Astrocyte (in vitro differentiated cells and primary cell): ENCODE results near the gene DNAJC4. TPM values are rescaled to one million over a fixed set of nuclear protein-coding genes. Genes with fewer than 3 reads are reported as not detected.

Source experiments
- DNase-seq: peaks from one replicate; pipeline ENCODE4 v3.0.0-alpha.2; 2010; ENCODE audit warnings: low read depth
- FAIRE-seq: peaks from 2 replicates; lab custom pipeline; 2011; peaks lifted over from hg19 to GRCh38; lab: Jason Lieb, UNC
- H2AFZ ChIP-seq: 2 replicates; pipeline ENCODE4 v1.6.0; 2012; ENCODE audit warnings: low read depth, low read length, inconsistent platforms
- H3K27ac ChIP-seq: 2 replicates; pipeline ENCODE4 v1.5.1; 2011; ENCODE audit warnings: low read depth, low read length, inconsistent platforms
- H3K27me3 ChIP-seq: 2 replicates; pipeline ENCODE4 v1.6.0; 2011; ENCODE audit warnings: low read length, inconsistent platforms; ENCODE audit not compliant: insufficient read depth
- H3K36me3 ChIP-seq: 2 replicates; pipeline ENCODE4 v1.5.1; 2011; ENCODE audit warnings: low read length, inconsistent platforms; ENCODE audit not compliant: insufficient read depth
- H3K4me1 ChIP-seq: 2 replicates; pipeline ENCODE4 v1.5.1; 2011; ENCODE audit warnings: low read length, inconsistent platforms; ENCODE audit not compliant: insufficient read depth
- H3K4me2 ChIP-seq: 2 replicates; pipeline ENCODE4 v1.6.0; 2012; ENCODE audit warnings: low read length, inconsistent platforms
- H3K4me3 ChIP-seq: 2 replicates; pipeline ENCODE4 v1.5.1; 2011; ENCODE audit warnings: low read depth, mild to moderate bottlenecking, low read length, inconsistent platforms; ENCODE audit not compliant: insufficient read depth
- H3K79me2 ChIP-seq: 2 replicates; pipeline ENCODE4 v1.6.0; 2012; ENCODE audit warnings: mild to moderate bottlenecking, low read length, inconsistent platforms; ENCODE audit not compliant: insufficient read depth
- H3K9ac ChIP-seq: 2 replicates; pipeline ENCODE4 v1.6.0; 2012; ENCODE audit warnings: mild to moderate bottlenecking, low read length, inconsistent platforms
- H3K9me3 ChIP-seq: 2 replicates; pipeline ENCODE4 v1.5.1; 2012; ENCODE audit warnings: low read depth, mild to moderate bottlenecking, low read length, inconsistent platforms; ENCODE audit not compliant: insufficient read depth
- H4K20me1 ChIP-seq: 2 replicates; pipeline ENCODE4 v1.6.0; 2012; ENCODE audit warnings: low read length, inconsistent platforms; ENCODE audit not compliant: insufficient read depth
- H3K27ac Mint-ChIP-seq: one replicate; pipeline ENCODE4 v1.8.0; 2021; ENCODE audit warnings: mild to moderate bottlenecking, mixed read lengths; ENCODE audit not compliant: unreplicated experiment
- H3K27me3 Mint-ChIP-seq: one replicate; pipeline ENCODE4 v1.8.0; 2021; ENCODE audit warnings: low read depth, mixed read lengths; ENCODE audit not compliant: unreplicated experiment
- H3K36me3 Mint-ChIP-seq: one replicate; pipeline ENCODE4 v1.8.0; 2021; ENCODE audit warnings: low read depth, mixed read lengths; ENCODE audit not compliant: unreplicated experiment
- H3K4me1 Mint-ChIP-seq: one replicate; pipeline ENCODE4 v1.8.0; 2021; ENCODE audit warnings: low read depth, mixed read lengths; ENCODE audit not compliant: unreplicated experiment
- H3K4me3 Mint-ChIP-seq: one replicate; pipeline ENCODE4 v1.8.0; 2021; ENCODE audit warnings: mild to moderate bottlenecking, moderate library complexity, mixed read lengths; ENCODE audit not compliant: unreplicated experiment
- H3K9me3 Mint-ChIP-seq: one replicate; pipeline ENCODE4 v1.8.0; 2021; ENCODE audit warnings: mild to moderate bottlenecking, mixed read lengths; ENCODE audit not compliant: unreplicated experiment
- EZH2 ChIP-seq: IDR thresholded peaks from 2 replicates; pipeline ENCODE4 v1.6.1; 2012; ENCODE audit warnings: mild to moderate bottlenecking, low read length, inconsistent platforms; ENCODE audit not compliant: insufficient read depth
- total RNA-seq: library from RNA; stranded (reverse); gene quantifications from 2 replicates; pipeline ENCODE4 v1.2.1, GENCODE V29; 2021
- TF ChIP-seq, protein P1 (sequence below): IDR thresholded peaks from 2 replicates; pipeline ENCODE4 v1.5.1; 2011; ENCODE audit warnings: low read depth, mild to moderate bottlenecking, inconsistent platforms, low read length, moderate library complexity; ENCODE audit not compliant: insufficient read depth

Gene DNAJC4
- total RNA-seq, 1 donor from 2014 or later: 23.8 TPM

DNA sequence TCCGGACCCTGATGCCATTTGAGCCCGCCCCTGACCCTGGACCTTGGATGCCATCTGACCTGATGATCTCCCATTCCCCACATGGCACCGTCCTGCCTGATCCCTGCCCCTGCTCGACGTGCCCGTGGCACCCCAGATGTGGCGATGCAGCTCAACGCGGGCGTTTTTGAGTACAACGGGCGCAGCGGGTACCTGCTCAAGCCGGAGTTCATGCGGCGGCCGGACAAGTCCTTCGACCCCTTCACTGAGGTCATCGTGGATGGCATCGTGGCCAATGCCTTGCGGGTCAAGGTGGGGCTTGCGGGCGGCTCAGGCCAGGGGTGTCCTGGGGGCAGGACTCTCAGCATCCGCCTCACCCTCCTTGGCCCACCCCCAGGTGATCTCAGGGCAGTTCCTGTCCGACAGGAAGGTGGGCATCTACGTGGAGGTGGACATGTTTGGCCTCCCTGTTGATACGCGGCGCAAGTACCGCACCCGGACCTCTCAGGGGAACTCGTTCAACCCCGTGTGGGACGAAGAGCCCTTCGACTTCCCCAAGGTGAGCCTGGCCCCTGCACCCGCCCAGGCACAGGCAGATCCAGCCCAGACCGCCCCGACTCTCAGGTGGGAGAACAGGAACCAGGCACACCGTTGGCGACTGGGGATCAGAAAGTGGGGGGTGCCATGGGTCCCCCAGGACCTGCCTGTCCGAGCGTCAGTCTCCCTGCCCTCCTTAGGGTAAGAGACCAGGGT lies 32.1 kb downstream of the DNAJC4 start:
- peaks cover 2% of the 10 kb centered on the region for H3K9me3 Mint-ChIP-seq
- Histone ChIP-seq H3K27me3 (no peaks in the 10 kb centered on the region), H3K9me3 (no peaks in the 10 kb centered on the region), H3K36me3 (peaks cover 21% of the 10 kb centered on the region), H3K4me1 (peaks cover 19% of the 10 kb centered on the region), H3K4me3 (no peak overlapping the region), H3K9ac (peak overlapping the region; percentile 47), H4K20me1 (peaks cover 34% of the 10 kb centered on the region), H3K4me2 (peak overlapping the region; percentile 36), H3K27ac (peak overlapping the region; percentile 34), H3K79me2 (no peaks in the 10 kb centered on the region), H2AFZ (no peak overlapping the region)
- no peaks in the 10 kb centered on the region for H3K27me3 Mint-ChIP-seq
- DNase-seq (no peak), FAIRE-seq (no peak)
- peaks cover 28% of the 10 kb centered on the region for H3K36me3 Mint-ChIP-seq
- H3K4me3 Mint-ChIP-seq: no peak overlapping the region
- H3K27ac Mint-ChIP-seq: peak overlapping the region; percentile 91
- TF ChIP-seq, protein P1, sequence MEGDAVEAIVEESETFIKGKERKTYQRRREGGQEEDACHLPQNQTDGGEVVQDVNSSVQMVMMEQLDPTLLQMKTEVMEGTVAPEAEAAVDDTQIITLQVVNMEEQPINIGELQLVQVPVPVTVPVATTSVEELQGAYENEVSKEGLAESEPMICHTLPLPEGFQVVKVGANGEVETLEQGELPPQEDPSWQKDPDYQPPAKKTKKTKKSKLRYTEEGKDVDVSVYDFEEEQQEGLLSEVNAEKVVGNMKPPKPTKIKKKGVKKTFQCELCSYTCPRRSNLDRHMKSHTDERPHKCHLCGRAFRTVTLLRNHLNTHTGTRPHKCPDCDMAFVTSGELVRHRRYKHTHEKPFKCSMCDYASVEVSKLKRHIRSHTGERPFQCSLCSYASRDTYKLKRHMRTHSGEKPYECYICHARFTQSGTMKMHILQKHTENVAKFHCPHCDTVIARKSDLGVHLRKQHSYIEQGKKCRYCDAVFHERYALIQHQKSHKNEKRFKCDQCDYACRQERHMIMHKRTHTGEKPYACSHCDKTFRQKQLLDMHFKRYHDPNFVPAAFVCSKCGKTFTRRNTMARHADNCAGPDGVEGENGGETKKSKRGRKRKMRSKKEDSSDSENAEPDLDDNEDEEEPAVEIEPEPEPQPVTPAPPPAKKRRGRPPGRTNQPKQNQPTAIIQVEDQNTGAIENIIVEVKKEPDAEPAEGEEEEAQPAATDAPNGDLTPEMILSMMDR: no peak
- no peak for TF ChIP-seq EZH2
- H3K4me1 Mint-ChIP-seq: peaks cover 11% of the 10 kb centered on the region

DNA sequence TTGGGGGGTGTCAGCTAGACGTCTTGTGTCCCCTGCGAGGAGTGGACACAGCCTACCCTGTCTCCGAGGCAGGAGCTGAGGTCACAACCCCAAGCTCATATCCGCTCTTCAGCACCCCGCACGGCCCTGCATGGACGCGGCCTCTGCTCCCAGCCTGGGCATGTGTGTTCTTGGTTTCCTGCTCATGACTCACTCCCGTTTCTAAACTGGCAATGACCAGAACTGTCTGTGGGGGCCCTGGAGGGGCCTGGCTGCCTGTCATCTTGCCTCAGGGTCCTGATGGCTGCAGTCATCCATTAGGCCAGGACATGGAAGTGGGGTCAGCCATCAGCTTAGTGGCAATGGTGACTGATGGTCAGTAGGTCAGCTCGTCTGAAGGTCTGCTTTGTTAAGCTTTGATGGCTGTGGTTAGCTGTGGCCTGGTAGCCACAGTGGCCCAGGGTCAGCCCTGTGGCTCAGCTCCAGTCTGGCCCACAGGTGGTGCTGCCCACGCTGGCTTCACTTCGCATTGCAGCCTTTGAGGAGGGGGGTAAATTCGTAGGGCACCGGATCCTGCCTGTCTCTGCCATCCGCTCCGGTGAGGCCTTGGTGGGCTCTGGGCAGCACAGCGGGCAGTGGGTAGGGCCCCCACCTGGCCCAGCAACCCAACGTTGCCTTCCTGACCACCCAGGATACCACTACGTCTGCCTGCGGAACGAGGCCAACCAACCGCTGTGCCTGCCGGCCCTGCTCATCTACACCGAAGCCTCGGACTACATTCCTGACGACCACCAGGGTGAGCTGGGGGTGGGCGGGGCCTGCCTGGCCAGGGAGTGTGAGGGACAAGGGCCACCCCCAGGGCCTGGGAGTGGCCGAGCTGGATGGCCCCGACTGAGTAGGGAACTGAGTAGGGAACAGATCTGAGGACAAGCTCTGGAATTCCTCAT lies 32.9 kb downstream of the DNAJC4 start:
- peaks cover 34% of the 10 kb centered on the region for H4K20me1 ChIP-seq
- H3K36me3 ChIP-seq: peaks cover 20% of the 10 kb centered on the region
- peak overlapping the region; percentile 34 for H3K27ac ChIP-seq
- Mint-ChIP-seq H3K4me3 (peak overlapping the region; percentile 9), H3K4me1 (peaks cover 14% of the 10 kb centered on the region), H3K36me3 (peaks cover 24% of the 10 kb centered on the region), H3K9me3 (peaks cover 2% of the 10 kb centered on the region), H3K27ac (peak overlapping the region; percentile 91), H3K27me3 (no peaks in the 10 kb centered on the region)
- peak overlapping the region; percentile 36 for H3K4me2 ChIP-seq
- DNase-seq: peak; percentile 61
- no peaks in the 10 kb centered on the region for H3K79me2 ChIP-seq
- H3K27me3 ChIP-seq: no peaks in the 10 kb centered on the region
- no peak for FAIRE-seq
- peak overlapping the region; percentile 47 for H3K9ac ChIP-seq
- TF ChIP-seq, protein P1: no peak
- TF ChIP-seq EZH2: no peak
- no peak overlapping the region for H3K4me3 ChIP-seq
- no peaks in the 10 kb centered on the region for H3K9me3 ChIP-seq
- H3K4me1 ChIP-seq: peaks cover 21% of the 10 kb centered on the region
- no peak overlapping the region for H2AFZ ChIP-seq
